ENCODE measurements around the gene ANOS1.
"Not testable (repeated sequence)": the region's sequence is repeated elsewhere in the genome, so short reads cannot be mapped to it uniquely, and the experiment has no call there.

Gene ANOS1

DNA sequence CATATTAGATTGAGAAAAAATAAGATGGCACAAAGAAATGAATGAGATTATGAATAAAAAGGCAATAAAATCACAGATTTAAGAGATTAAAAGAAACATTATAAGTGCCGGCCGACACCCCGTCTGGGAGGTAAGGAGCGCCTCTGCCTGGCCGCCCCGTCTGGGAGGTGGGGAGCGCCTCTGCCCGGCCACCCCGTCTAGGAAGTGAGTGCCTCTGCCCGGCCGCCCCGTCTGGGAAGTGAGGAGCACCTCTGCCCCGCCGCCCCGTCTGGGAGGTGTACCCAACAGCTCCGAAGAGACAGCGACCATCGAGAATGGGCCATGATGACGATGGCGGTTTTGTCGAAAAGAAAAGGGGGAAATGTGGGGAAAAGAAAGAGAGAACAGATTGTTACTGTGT is 229.8 kb downstream of the ANOS1 start:
- not testable (repeated sequence) for H3K9ac ChIP-seq (ENCODE audit: low read length); H3K36me3 ChIP-seq (ENCODE audit: control insufficient read depth, low read depth, low read length); H3K4me3 ChIP-seq (ENCODE audit: low read length); H3K9me3 ChIP-seq (ENCODE audit: control insufficient read depth, low read depth, low read length); H3K27ac ChIP-seq (ENCODE audit: low read length); H3K4me1 ChIP-seq (ENCODE audit: control insufficient read depth, low read depth, low read length); H3K27me3 ChIP-seq (ENCODE audit: control insufficient read depth, insufficient read depth, low read length)

- H3K9ac ChIP-seq (ENCODE audit: low read length): no peak overlapping the region
- H3K9me3 ChIP-seq (ENCODE audit: control insufficient read depth, low read depth, low read length): no peaks in the 10 kb centered on the region
- no peak overlapping the region for H3K27ac ChIP-seq (ENCODE audit: low read length)
- no peaks in the 10 kb centered on the region for H3K27me3 ChIP-seq (ENCODE audit: control insufficient read depth, insufficient read depth, low read length)
- H3K4me1 ChIP-seq (ENCODE audit: control insufficient read depth, low read depth, low read length): no peaks in the 10 kb centered on the region
- no peaks in the 10 kb centered on the region for H3K36me3 ChIP-seq (ENCODE audit: control insufficient read depth, low read depth, low read length)
- H3K4me3 ChIP-seq (ENCODE audit: low read length): no peak overlapping the region
Measured at GRCh38 chrX:8500203-8500602, 231.7 kb downstream of the ANOS1 start.

DNA sequence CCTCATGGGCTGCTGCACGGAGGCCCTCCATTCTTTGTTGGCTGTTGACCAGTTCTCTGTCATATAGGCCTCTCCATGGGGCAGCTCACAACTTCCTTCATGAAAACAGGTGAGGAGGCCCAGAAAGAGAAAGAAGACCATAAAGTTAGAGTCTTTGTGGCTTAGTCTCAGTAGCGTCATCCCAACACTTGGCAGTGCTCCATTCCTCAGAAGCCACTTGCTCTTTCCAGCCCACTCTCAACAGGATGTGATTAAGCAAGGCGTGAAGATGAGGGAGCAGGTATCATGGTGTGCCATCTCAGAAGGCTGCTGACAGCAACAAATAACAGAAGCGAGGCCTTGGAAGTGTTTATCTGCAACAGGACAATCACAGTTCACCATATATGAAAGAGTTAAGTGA is 236.9 kb downstream of the ANOS1 start:
- not testable (repeated sequence) for H3K9ac ChIP-seq (ENCODE audit: low read length); H3K4me1 ChIP-seq (ENCODE audit: control insufficient read depth, low read depth, low read length); H3K27me3 ChIP-seq (ENCODE audit: control insufficient read depth, insufficient read depth, low read length); H3K36me3 ChIP-seq (ENCODE audit: control insufficient read depth, low read depth, low read length); H3K4me3 ChIP-seq (ENCODE audit: low read length); H3K9me3 ChIP-seq (ENCODE audit: control insufficient read depth, low read depth, low read length); H3K27ac ChIP-seq (ENCODE audit: low read length)

DNA sequence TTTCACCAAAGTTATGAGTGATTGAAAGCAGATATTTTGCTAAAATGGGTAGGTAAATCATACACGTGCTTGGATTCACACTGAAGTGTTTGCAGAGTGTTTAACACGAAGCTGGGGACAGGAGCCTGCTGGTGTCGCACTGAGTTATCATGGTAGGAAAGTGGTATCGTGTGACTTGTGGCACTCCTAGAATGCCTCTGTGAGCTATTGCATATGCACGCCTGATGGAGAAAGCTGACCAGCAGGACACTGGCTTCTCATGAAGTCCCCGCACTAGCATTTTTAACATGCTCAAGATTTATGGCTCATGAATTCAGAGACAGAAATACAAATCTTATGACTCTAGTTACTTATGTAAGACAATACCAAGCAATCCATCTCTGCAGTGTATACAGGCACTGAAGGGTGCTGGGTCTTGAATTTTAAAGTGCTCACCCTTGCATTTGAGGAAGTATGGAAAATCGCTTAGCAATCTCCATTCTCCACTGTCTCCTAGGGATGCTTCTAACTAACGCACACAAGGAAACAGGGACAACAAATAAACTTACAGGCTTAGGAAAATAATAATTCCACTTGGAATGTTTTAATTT is 247.5 kb downstream of the ANOS1 start:
- no peak overlapping the region for H3K4me3 ChIP-seq (ENCODE audit: low read length)
- no peak overlapping the region for H3K9ac ChIP-seq (ENCODE audit: low read length)
- H3K4me1 ChIP-seq (ENCODE audit: control insufficient read depth, low read depth, low read length): no peaks in the 10 kb centered on the region
- no peaks in the 10 kb centered on the region for H3K9me3 ChIP-seq (ENCODE audit: control insufficient read depth, low read depth, low read length)
- no peaks in the 10 kb centered on the region for H3K27me3 ChIP-seq (ENCODE audit: control insufficient read depth, insufficient read depth, low read length)
- no peak overlapping the region for H3K27ac ChIP-seq (ENCODE audit: low read length)
- no peaks in the 10 kb centered on the region for H3K36me3 ChIP-seq (ENCODE audit: control insufficient read depth, low read depth, low read length)
